Measurements from ENCODE around the gene VNN1.
"Not testable (repeated sequence)": the region's sequence is repeated elsewhere in the genome, so short reads cannot be mapped to it uniquely, and the experiment has no call there.

VNN1 gene

DNA sequence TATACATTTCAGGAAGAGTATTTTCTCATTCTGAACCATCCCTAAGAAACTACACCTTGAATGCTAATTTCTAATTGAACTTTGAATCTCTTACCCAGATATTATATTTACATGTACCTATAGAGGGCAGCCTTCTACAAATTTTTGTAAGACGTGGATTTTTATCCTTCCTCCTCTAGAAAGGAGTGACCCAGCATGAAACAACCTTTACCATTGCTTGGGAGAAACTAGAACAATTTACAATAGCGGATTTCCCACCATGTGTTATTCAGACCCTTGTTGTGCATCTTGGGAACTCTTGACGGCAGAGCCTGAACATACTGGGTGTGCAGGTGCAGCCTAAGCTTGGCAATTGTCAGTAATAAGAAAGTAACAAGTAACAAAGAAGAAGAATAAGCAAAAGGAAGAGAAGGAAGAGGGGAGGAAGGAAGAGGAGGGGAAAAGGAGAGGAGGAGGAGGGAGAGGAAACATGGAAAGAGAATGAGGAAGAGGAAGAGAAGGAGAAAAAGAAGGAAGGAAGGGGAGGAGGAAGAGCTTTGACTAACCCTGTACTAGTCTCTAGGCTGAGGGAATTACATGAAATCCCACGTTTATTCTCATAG is 44.1 kb downstream of the VNN1 start:
- peak; percentile 60 for DNase-seq (ENCODE audit: low spot score)

DNA sequence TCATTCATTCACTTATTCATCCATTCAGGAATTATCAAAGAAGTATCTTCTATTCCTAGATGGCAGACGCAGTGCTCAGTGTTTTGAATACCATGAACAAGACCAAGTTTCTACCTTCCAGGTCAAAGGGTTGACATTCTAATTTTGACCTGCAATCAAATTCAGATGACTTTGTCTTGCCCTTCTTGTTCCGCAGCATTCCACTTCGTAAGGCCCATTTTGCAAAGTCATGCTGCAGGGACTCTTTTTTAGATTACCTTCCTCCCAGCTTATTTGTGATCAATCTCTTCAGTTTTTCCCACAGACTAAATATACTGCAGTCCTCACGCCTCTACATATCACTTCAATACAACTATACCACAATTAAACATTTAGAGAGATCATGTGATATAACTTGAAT is 47.7 kb downstream of the VNN1 start:
- no peak for DNase-seq (ENCODE audit: low spot score)

DNA sequence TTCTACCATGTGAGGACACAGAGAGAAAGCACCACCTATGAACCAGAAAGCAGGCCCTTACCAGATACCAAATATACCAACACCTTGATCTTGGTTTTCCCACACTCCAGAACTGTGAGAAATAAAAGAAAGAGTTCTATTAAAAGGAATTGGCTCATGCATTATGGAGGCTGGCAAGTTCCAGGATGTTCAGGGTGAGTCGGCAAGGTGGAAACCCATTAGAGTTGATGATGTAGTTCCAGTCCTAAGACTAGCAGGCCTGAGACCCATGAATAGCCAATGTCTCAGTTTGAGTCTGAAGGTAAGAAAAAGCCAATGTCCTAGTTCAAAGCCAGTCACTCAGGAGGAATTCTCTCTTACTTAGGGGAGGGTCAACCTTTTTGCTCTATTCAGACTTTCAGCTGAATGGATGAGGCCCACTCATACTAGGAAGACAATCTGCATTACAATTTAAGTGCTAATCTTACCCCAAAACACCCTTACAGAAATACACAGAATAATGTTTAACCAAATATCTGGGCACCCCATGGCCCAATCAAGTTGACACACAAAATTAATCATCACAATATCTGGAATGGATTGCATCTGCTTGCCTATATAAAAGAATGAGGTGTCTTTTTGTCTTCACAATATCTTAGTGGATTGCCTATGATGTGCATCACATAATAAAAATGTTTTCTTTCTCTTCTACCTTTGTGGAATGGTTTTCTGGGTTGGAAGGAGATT is 49.4 kb downstream of the VNN1 start:
- DNase-seq (ENCODE audit: low spot score), result no peak

DNA sequence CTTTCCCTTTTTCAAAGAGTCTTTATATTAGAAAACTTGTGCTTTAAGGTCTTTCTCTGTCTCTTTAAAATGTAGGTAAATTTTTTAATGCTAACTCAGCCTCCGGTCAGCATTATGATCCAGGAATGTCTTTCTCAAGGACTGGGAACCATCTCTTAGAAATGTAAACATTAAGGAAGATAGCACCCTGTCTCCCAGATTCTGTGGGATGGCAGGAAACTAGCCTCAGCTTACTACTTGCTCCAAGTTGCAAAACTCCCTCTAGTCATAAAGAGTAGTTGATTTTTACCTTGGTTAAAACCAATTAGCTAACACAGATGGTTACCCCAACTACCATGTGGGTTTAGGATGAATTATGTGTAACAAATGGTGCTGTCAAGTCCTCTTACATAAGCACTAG is 50.2 kb downstream of the VNN1 start:
- no peak for DNase-seq (ENCODE audit: low spot score)

DNA sequence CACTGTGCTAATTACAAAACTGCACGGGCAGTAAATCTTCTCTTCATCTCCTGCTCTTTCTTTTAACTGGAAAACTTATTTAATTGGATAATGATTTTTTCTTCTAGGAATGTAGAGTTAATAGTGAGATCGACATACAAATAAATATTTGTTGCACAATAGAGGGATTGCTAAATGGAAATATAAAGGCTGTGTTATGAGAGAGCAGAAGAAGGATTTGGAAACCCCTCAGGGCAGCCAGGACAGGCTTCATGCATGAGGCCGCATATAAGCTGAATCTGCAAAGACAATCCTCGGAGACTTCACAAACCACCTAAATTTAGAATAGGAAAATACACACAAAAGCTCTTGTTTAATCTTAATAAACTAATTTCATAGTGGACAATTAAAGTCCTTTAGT is 51.9 kb downstream of the VNN1 start:
- no peak for DNase-seq (ENCODE audit: low spot score)

DNA sequence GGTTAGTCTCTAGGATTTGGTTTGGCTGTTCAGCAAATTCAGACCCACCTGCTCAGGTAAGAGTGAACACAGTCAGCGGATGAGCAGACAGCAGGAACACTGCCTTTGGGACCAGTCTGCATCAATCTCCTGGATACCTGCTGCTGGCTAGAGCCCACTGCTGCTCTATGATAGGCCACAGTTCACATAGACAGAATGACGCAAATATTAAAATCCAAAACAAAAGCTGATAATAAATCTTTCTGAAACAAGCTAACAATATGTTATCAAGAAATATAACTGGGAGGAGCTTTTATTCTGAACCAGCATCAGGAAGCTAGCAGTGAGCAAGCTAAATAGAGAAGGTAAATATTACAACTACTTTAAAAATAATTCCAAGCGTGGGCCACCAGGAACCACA is 54.8 kb downstream of the VNN1 start, which contains the start of gene TAAR1:
TAAR1 (minus strand) TSS at position 101 of the 400 bp plus-strand sequence. CDS start 13,179 bp downstream, outside the sequence.
- DNase-seq (ENCODE audit: low spot score), result no peak

DNA sequence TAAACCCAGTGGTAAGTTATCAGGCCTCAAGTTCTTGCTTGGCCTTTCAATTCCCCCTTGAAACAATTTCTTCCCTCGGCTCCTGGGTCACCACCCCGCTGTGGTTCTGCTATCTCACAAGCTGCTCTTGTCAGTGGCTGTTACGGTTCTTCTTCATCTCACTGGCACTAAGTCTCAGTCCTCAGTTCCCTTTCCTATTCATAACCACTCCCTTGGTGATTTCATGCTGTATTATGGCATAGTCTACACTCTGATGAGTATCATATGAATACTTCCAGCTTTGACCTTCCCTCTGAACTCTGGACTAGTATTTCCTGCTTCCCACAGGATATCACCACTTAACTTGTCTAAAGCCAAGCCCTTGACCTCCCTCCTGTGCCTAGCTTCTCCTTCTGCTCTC is 62.8 kb downstream of the VNN1 start:
- DNase-seq (ENCODE audit: low spot score), result no peak

DNA sequence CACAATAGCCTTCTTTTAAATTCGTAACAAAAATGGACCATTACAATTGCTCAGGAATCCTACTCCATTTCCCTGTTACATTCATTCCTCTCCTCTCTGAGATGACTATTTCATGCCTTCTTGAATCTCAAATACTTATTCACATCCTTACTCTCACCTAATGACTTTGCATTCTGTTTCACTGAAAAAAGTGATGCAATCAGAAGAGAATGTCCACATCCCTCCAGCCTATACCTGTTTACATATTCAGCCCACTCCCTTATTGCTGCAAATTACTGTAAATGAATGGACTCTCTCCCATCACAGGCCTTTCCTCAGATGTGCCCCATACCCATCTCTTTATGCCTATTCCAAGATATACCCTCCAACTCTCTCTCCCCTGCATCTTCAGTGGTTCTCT is 63.4 kb downstream of the VNN1 start:
- DNase-seq (ENCODE audit: low spot score), result no peak

DNA sequence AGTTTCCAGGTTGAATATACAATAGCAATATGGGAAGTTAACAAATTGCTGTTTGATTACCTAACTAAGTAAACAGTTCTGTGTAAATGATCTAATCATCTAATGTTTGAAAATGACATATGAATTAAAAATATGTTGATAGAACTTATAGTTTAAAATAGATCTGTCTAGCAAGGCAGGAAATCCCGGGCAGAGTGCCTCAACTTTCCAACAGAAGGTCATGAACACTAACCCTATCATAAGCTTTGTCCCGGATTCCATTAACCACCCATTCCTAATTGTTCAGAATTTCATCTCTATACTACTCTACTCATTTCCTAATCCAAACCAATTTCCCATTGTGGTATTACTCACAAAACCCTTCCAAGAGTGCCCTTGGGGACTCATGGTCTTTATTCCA is 65.0 kb downstream of the VNN1 start:
- no peak for DNase-seq (ENCODE audit: low spot score)

DNA sequence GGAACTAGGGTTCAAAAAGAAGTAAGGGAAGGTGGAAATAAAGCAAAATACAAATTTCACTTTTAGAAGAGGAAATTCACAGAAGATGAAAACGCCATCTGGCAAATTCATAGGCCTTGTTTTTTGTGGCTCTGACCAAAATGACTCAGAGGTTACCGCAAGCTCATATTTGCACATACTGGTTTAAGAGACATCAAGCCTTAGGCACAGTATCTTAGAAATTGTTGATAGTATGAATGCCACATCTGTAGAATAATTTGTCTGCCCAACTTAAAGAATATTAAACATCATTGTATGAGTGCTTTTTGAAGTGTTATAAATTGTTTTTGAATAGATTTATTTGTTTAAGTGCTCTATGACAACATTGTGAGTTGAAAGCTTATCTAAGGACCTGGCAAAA is 65.5 kb downstream of the VNN1 start:
- DNase-seq (ENCODE audit: low spot score), result no peak

DNA sequence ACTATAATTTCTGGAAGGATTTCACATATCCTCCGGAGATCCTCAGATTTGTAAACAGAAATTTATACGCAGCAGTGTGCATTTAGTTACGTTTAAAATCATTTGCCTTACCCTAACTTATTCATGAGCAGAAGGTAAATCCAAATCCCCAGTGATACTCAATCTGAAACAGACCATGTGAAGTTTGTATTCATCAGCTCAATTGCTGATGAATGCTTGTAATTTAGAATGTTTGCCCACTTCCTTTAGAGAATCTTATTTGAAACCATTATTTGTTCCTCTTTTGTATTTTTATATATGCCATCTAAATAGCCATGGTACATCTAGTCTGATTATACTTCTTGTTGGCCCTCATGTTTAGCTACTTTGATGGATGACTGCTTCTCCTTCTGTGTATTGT is 70.3 kb downstream of the VNN1 start:
- no peak for DNase-seq (ENCODE audit: low spot score)

DNA sequence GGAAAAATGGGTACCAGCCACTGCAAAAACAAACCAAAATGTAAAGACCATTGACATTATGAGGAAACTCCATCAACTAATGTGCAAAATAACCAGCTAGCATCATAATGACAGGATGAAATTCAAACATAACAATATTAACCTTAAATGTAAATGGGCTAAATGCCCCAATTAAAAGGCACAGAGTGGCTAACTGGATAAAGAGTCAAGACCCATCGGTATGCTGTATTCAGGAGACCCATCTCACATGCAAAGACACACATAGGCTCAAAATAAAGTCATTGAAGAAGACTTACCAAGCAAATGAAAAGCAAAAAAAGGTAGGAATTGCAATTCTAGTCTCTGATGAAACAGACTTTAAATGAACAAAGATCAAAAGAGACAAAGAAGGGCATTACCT is 76.7 kb downstream of the VNN1 start:
- not testable (repeated sequence) for DNase-seq (ENCODE audit: low spot score)

DNA sequence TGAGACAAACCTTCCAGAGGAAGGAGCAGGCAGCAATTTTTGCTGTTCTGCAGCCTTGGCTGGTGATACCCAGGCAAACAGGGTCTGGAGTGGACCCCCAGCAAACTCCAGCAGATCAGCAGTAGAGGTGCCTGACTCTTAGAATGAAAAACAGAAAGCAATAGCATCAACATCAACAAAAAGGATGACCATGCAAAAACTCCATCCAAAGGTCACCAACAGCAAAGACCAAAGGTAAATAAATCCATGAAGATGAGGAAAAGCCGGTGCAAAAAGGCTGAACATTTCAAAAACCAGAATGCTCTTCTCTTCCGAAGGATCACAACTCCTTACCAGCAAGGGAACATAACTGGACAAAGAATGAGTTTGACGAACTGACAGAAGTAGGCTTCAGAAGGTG is 77.9 kb downstream of the VNN1 start:
- DNase-seq (ENCODE audit: low spot score), result not testable (repeated sequence)

DNA sequence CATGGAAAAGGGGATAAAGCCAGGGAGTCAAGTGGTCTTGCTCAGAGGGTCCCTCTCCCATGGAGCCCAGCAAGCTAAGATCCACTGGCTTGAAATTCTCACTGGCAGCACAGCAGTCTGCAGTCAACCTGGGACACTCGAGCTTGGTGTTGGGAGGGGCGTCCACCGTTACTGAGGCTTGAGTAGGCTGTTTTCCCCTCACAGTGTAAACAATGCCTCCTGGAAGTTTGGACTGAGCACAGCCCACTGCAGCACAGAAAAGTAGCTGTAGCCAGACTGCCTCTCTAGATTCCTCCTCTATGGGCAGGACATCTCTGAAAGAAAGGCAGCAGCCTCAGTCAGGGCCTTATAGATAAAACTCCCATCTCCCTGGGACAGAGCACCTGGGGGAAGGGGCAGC is 78.6 kb downstream of the VNN1 start:
- not testable (repeated sequence) for DNase-seq (ENCODE audit: low spot score)

DNA sequence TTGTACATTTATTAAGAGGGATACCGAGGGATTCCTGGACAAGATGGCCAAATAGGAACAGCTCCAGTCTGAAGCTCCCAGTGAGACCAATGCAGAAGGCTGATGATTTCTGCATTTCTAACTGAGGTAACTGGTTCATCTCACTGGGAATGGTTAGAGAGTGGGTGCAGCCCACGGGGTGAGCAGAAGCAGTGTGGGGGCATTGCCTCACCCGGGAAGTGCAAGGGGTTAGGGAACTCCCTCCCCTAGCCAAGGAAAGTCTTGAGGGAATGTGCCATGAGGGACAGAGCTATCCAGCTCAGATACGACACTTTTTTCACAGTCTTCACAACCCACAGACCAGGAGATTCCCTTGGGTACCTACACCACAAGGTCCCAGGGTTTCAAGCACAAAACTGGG is 79.1 kb downstream of the VNN1 start:
- DNase-seq (ENCODE audit: low spot score), result no peak

DNA sequence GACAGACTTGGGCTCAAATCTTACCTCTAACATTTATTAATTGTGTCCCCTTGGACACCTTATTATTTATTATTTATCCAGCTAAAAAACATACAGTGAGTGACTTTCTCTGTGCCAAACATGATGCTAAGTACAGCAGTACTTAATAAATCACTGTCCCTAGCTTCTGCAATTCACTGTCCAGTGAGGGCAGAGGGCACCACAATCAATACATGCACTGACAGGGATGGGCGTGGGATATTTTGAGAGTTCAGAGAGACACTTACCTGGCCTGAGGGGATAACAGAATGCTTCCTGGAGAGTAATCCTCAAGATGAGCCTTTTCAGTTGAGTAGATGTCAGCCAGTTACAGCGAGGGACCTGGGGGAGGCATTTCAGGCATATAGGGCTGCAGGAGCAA is 80.5 kb downstream of the VNN1 start:
- DNase-seq (ENCODE audit: low spot score), result no peak

Data from LoVo (cell line).